HS-27A (cell line): Measurements from ENCODE around the gene STARD13.

Source experiments
- DNase-seq: peaks from one replicate; pipeline ENCODE4 v3.0.0-alpha.2; 2012; ENCODE audit warnings: low read depth, missing footprints

STARD13 gene

GRCh38 chr13:33083054-33083453 lies 202.5 kb downstream of the STARD13 start:
- no peak for DNase-seq

GRCh38 chr13:33081666-33082065 lies 203.9 kb downstream of the STARD13 start:
- no peak for DNase-seq

GRCh38 chr13:33080972-33081590 lies 204.5 kb downstream of the STARD13 start:
- no peak for DNase-seq

GRCh38 chr13:33079960-33080359 lies 205.6 kb downstream of the STARD13 start:
- no peak for DNase-seq

- DNase-seq = no peak
These were observed 207.3 kb downstream of the STARD13 start for GRCh38 chr13:33078263-33078662.

GRCh38 chr13:33076001-33076992 lies 209.3 kb downstream of the STARD13 start:
- DNase-seq = no peak

- no peak for DNase-seq
These were observed 212.2 kb downstream of the STARD13 start for GRCh38 chr13:33073338-33073737.

- no peak for DNase-seq
These were observed 212.8 kb downstream of the STARD13 start for GRCh38 chr13:33072759-33073158.

GRCh38 chr13:33072282-33072681 lies 213.3 kb downstream of the STARD13 start:
- DNase-seq = no peak

- no peak for DNase-seq
These were observed 214.8 kb downstream of the STARD13 start for GRCh38 chr13:33070713-33071112.

- DNase-seq = no peak
These were observed 216.2 kb downstream of the STARD13 start for GRCh38 chr13:33069365-33069764.

GRCh38 chr13:33066329-33066728 lies 219.2 kb downstream of the STARD13 start:
- no peak for DNase-seq

GRCh38 chr13:33060815-33061214 lies 224.7 kb downstream of the STARD13 start:
- DNase-seq = no peak

- no peak for DNase-seq
These were observed 226.7 kb downstream of the STARD13 start for GRCh38 chr13:33058776-33059327.

GRCh38 chr13:33057019-33057780 lies 228.4 kb downstream of the STARD13 start:
- no peak for DNase-seq

- peak; percentile 45 for DNase-seq
These were observed 232.0 kb downstream of the STARD13 start for GRCh38 chr13:33053397-33054066.
